Measurements from ENCODE around the gene ZRSR2. TPM values are rescaled to one million over a fixed set of nuclear protein-coding genes. Genes with fewer than 3 reads are reported as not detected.
A peak's percentile ranks its signal among the peaks of the same experiment; 100 is the strongest.

ZRSR2 gene
- total and polyA plus RNA-seq, 2 of the 8 experiments (the other 6 are each of a cell fraction or from before 2014, with no cell fraction given) = 3.9 to 6.9 TPM

DNA sequence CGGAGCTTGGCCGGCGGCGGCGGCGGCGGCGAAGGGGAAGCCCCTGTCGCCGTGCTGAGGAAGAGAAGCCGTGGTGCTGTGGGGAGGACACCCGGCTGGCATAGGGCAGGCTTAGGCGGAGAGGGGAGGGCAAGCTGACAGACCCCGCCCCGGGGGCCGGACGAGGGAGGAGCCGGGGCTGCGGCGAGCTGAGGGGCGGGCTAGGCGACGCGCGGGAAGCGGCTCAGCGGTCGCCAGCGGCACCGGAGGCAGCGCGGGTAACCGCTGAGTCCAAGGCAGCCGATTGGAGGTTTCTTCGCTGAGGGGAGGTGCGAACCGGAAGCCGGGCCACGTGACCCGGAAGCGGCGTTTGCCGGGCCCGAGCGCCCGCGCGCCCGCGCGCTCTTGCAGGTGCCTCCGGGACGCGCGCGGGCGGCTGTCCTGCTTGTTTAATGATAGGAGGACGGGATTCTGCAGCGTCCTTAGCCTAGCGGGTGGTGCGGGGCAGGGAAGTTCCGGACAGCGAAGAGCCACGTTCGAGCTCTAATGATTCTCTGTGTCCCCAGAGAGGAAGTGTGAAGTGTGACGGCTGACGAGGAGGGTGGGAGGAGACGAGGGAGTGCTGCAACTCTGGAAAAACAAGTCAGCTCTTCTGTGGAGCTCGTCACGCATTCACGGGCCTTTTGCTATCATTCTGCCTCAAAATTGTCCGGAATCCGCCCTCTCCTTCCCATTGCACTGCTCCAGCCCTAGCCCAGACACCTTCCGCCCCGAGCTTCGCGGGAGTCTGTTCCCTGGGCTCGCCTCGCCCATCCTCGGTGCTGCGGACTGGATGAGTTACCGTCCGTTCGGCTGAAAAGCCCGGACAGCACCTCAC lies 64.7 kb downstream of the ZRSR2 start, which contains the start of gene AP1S2:
AP1S2 (minus strand) TSS at position 102 of the 856 bp plus-strand sequence. CDS start 2,289 bp downstream, outside the sequence.
- 0 out of 2 replicates have a peak within 1 kb of the TSS, but pooled peaks have one; percentile 63 for H2BK5ac ChIP-seq (ENCODE audit: low read depth, low read length)
- H3K79me1 ChIP-seq (ENCODE audit: low read depth, low read length) = no peaks in the 10 kb centered on the region
- H3K4me3 ChIP-seq (ENCODE audit: extremely low read depth in 1 of 4, insufficient read depth in 2 of 4, low read depth in 3 of 4, low read length in 4 of 4) = peak within 1 kb of the TSS; percentile 78 to 99 (median 86)
- no peak within 1 kb of the TSS for H4K5ac ChIP-seq (ENCODE audit: insufficient read length, low read depth, low read length)
- H3K9ac ChIP-seq (replicated peaks in 1 of 4; ENCODE audit: extremely low read depth in 1 of 4, low read depth in 3 of 4, low read length in 3 of 4) = peak within 1 kb of the TSS; percentile 51 to 71 (median 65)
- peak within 1 kb of the TSS; percentile 71 for H3K18ac ChIP-seq (ENCODE audit: extremely low read depth, low read length)
- ChIA-PET CTCF (ENCODE audit: partially characterized antibody) (interaction anchor here (0.7 to 1.0 kb wide), 2 partner anchors 40 to 290 kb away, joined by 3 read pairs; no protein-coding TSS in a partner anchor), POLR2A (ENCODE audit: partially characterized antibody) (interaction anchor here (1.2 to 1.6 kb wide), 3 partner anchors 11 to 92 kb away, joined by 3 to 5 read pairs (median 4); no protein-coding TSS in a partner anchor)
- H3K4ac ChIP-seq (replicated peaks; ENCODE audit: insufficient read length, low read depth, low read length) = no peak within 1 kb of the TSS
- H4K8ac ChIP-seq (ENCODE audit: extremely low read depth, insufficient read depth, low read length) = no peak within 1 kb of the TSS
- H2BK20ac ChIP-seq (ENCODE audit: low read length) = no peak within 1 kb of the TSS
- H3K23ac ChIP-seq (ENCODE audit: insufficient read length) = no peak within 1 kb of the TSS
- DNase-seq (ENCODE audit: low read depth in 1 of 2, low spot score in 2 of 2) = peak; percentile 75 to 85
- no peak within 1 kb of the TSS for H2AFZ ChIP-seq (ENCODE audit: low read length)
- peaks cover 0 to 4% (median 0%) of the 10 kb centered on the region in 4 experiments; a peak in 2 of 7 replicates for H3K4me1 ChIP-seq (replicated peaks in 1 of 4; ENCODE audit: control insufficient read depth in 3 of 4, insufficient read depth in 4 of 4, low read length in 3 of 4)
- peaks cover 0 to 38% (median 6%) of the 10 kb centered on the region in 4 experiments; a peak in 4 of 8 replicates for H3K36me3 ChIP-seq (ENCODE audit: control insufficient read depth in 2 of 4, insufficient read depth in 4 of 4, low read length in 3 of 4)
- H4K91ac ChIP-seq (replicated peaks; ENCODE audit: insufficient read length, low read length) = no peak within 1 kb of the TSS
- H2AK5ac ChIP-seq (ENCODE audit: low read depth, low read length) = no peak within 1 kb of the TSS
- H3K23me2 ChIP-seq (ENCODE audit: low read depth, low read length) = peaks cover 8% of the 10 kb centered on the region; the same call in 1 of the 2 replicates
- peak within 1 kb of the TSS; percentile 81 for H3K27ac ChIP-seq (ENCODE audit: low read depth, low read length)
- no peak within 1 kb of the TSS for H2BK12ac ChIP-seq (ENCODE audit: low read depth, low read length)
- no peak within 1 kb of the TSS for H2BK120ac ChIP-seq (replicated peaks; ENCODE audit: low read depth, low read length)
- H3K27me3 ChIP-seq (replicated peaks in 1 of 4; ENCODE audit: control insufficient read depth in 3 of 4, extremely low read depth in 1 of 4, insufficient read depth in 3 of 4, low read length in 3 of 4) = no peaks in the 10 kb centered on the region
- peaks cover 0 to 5% of the 10 kb centered on the region in 2 experiments for H4K20me1 ChIP-seq (replicated peaks in 1 of 2; ENCODE audit: control insufficient read depth in 1 of 2, insufficient read depth in 2 of 2, low read length in 2 of 2)
- H2BK15ac ChIP-seq (ENCODE audit: low read length) = no peak within 1 kb of the TSS
- no peak within 1 kb of the TSS for H3K56ac ChIP-seq (replicated peaks; ENCODE audit: insufficient read length, low read depth, low read length)
- no peak within 1 kb of the TSS for H3K14ac ChIP-seq (ENCODE audit: insufficient read length)
- peak within 1 kb of the TSS; percentile 88 to 94 for H3K4me2 ChIP-seq (ENCODE audit: insufficient read depth in 1 of 2, low read depth in 2 of 2, low read length in 2 of 2)
- H3K9me3 ChIP-seq (ENCODE audit: insufficient read depth in 2 of 2, low read depth in 1 of 2, low read length in 1 of 2) = no peaks in the 10 kb centered on the region
- peaks cover 11 to 44% of the 10 kb centered on the region in 2 experiments for H3K79me2 ChIP-seq (ENCODE audit: control insufficient read depth in 1 of 2, insufficient read depth in 2 of 2, low read length in 2 of 2)
- WGBS, 2 experiments (ENCODE audit: extremely low coverage in 1 of 2, insufficient coverage in 1 of 2, insufficient read length in 1 of 2, insufficient replicate concordance in 2 of 2, low coverage in 1 of 2, low lambda C conversion rate in 2 of 2, missing lambda C conversion rate in 1 of 2) = 2% methylated on average over 23 of the region's 85 CpGs; no CpG with 5 or more reads in 1 of the 2 experiments
- FAIRE-seq = peak; percentile 45
- no peak for TF ChIP-seq HDAC6 (IDR thresholded peaks at IDR 0.05; ENCODE audit: low read depth, low read length)
- TF ChIP-seq SRF (IDR thresholded peaks at IDR 0.05; ENCODE audit: low read depth, low read length) = no peak
- TF ChIP-seq RFX5 (IDR thresholded peaks at IDR 0.05; ENCODE audit: borderline replicate concordance, low read depth, low read length) = no peak
- no peak for TF ChIP-seq POLR2AphosphoS5 (IDR thresholded peaks at IDR 0.05; ENCODE audit: low read depth, low read length)
- no peak for TF ChIP-seq SIRT6 (IDR thresholded peaks at IDR 0.05; ENCODE audit: low read length)
- TF ChIP-seq JUN (IDR thresholded peaks at IDR 0.05; ENCODE audit: low read depth, low read length) = no peak
- TF ChIP-seq CBX8 (IDR thresholded peaks at IDR 0.05; ENCODE audit: borderline replicate concordance, low read depth, low read length) = no peak
- TF ChIP-seq, protein P1, sequence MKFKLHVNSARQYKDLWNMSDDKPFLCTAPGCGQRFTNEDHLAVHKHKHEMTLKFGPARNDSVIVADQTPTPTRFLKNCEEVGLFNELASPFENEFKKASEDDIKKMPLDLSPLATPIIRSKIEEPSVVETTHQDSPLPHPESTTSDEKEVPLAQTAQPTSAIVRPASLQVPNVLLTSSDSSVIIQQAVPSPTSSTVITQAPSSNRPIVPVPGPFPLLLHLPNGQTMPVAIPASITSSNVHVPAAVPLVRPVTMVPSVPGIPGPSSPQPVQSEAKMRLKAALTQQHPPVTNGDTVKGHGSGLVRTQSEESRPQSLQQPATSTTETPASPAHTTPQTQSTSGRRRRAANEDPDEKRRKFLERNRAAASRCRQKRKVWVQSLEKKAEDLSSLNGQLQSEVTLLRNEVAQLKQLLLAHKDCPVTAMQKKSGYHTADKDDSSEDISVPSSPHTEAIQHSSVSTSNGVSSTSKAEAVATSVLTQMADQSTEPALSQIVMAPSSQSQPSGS (IDR thresholded peaks at IDR 0.05; ENCODE audit: low read length) = no peak
- TF ChIP-seq SUZ12 (IDR thresholded peaks at IDR 0.05; ENCODE audit: low read length) = no peak
- TF ChIP-seq CHD1 (IDR thresholded peaks at IDR 0.05; ENCODE audit: low read depth, low read length) = no peak

Data from H1 (cell line).